Retinal pigment epithelial cell (primary cell): ENCODE data around the gene HIPK2.

ENCODE experiments used
- DNase-seq: peaks from one replicate; pipeline ENCODE4 v3.0.0-alpha.2; 2010; ENCODE audit warnings: low read depth
- H3K4me3 ChIP-seq: 2 replicates; pipeline ENCODE4 v1.5.1; 2011; ENCODE audit warnings: mild to moderate bottlenecking, low read length, control low read depth, moderate library complexity
- CTCF ChIP-seq: conservative IDR thresholded peaks from 2 replicates; pipeline ENCODE4 v1.5.1; 2011; ENCODE audit warnings: low read depth, low read length, control low read depth, inconsistent platforms

Gene HIPK2

GRCh38 chr7:139774376-139774775, 3.4 kb downstream of the HIPK2 start:
- TF ChIP-seq CTCF = no peak
- no peak overlapping the region for H3K4me3 ChIP-seq
- DNase-seq = no peak

- no peak for TF ChIP-seq CTCF
- H3K4me3 ChIP-seq = no peak overlapping the region
- DNase-seq = no peak
Observed at GRCh38 chr7:139773371-139773770, 4.4 kb downstream of the HIPK2 start.

GRCh38 chr7:139772873-139773272, 4.9 kb downstream of the HIPK2 start:
- no peak overlapping the region for H3K4me3 ChIP-seq
- no peak for DNase-seq
- TF ChIP-seq CTCF = no peak

GRCh38 chr7:139772115-139772514, 5.7 kb downstream of the HIPK2 start:
- DNase-seq = no peak
- no peak overlapping the region for H3K4me3 ChIP-seq
- no peak for TF ChIP-seq CTCF

- no peak for DNase-seq
- no peak for TF ChIP-seq CTCF
- H3K4me3 ChIP-seq = no peak overlapping the region
Observed at GRCh38 chr7:139771001-139771956, 6.5 kb downstream of the HIPK2 start.

GRCh38 chr7:139769761-139770160, 8.0 kb downstream of the HIPK2 start:
- no peak for TF ChIP-seq CTCF
- H3K4me3 ChIP-seq = no peak overlapping the region
- DNase-seq = no peak

- no peak for TF ChIP-seq CTCF
- DNase-seq = no peak
- no peak overlapping the region for H3K4me3 ChIP-seq
Observed at GRCh38 chr7:139769066-139769465, 8.7 kb downstream of the HIPK2 start.
